T-helper 2 cell treated with Interferon-gamma antibody and Interleukin-4, amounts not matched to agents 100 ng/mL and 5 ng/mL, for 36 hours (primary cell): ENCODE data around the gene DDX23. TPM values are rescaled to one million over a fixed set of nuclear protein-coding genes. Genes with fewer than 3 reads are reported as not detected.

Source experiments
- intact Hi-C: fragments of 100-400 bp; cut with micrococcal nuclease; formaldehyde crosslinking; loops from one replicate; pipeline ENCODE4 v1.15.1; 2023
- total RNA-seq: library from RNA; stranded (reverse); gene quantifications from 2 replicates; pipeline ENCODE4 v1.2.3, GENCODE V29; 2022

Gene DDX23
- total RNA-seq, 1 donor from 2014 or later: 132 TPM

- intact Hi-C loops: no loop called here
Measured at GRCh38 chr12:48800971-48801370, 51.0 kb downstream of the DDX23 start.

DNA sequence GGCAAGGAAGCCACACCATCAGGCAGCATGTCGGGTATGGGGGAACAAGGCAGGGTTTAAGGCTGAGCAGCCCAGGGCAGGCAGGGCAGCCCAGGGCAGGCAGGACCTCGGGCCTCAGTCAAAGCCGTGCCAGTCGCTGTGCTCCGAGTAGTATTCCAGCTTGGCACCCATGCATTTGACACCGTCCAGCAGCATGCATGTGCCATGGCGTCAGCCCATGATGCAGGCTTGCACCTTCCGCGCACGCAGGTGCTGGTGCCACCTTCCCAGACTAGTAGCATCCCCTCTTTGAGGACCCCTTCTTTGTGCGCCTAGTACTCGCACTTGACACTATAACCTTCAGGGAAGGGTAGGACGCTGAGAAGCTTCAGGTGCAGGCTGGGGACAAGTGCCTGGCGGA is 51.5 kb downstream of the DDX23 start:
- intact Hi-C loops: no loop called here

DNA sequence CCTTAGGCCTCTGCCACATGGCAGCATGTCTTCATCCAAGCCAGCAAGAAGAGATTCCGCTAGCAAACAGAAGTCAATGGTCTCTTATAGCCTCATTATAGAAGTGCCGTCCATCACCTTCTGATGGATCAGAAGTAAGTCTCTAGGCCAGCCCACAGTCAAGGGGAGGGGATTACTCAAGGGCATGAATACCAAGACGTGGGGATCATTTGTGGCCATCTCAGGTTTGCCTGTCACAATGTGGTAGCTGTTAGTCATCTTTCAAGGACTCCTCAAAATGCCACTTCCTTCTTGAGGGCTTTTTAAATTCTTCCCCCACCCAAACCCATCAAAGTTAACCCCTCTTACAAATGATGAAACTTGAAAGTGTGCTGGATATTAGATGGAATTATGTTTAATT is 55.0 kb downstream of the DDX23 start:
- intact Hi-C loops: loop anchor here (1.0 to 5.0 kb wide), 2 partner anchors 115 to 255 kb away; partner anchors contain the start of gene KANSL2

GRCh38 chr12:48795550-48796455 is 56.2 kb downstream of the DDX23 start:
- intact Hi-C loops: loop anchor here (1.0 to 5.0 kb wide), 3 partner anchors 43 to 254 kb away; partner anchors contain the start of gene KANSL2

DNA sequence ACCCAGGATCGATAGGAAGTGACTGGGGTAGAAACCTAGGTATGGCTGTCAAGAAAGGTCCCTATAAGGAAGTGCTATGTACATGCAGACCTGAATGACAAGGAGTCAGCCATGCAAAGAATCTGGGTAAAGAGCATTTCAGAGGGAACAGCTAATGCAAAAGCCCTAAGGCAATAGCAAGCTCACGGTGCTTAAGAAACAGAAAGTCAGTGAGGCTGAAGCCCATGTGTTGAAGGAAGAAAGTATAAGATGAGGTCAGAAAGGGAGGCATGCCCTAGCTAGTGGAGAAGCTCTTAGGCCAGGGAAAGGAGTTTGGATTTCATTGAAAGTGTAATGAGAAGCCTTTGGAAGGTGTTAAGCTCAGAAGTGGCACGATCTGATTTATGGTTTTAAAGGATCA is 57.1 kb downstream of the DDX23 start:
- intact Hi-C loops: loop anchor here (1.0 to 5.0 kb wide), 2 partner anchors 42 to 253 kb away; no protein-coding TSS in a partner anchor

GRCh38 chr12:48793696-48794095 is 58.3 kb downstream of the DDX23 start:
- intact Hi-C loops: no loop called here

GRCh38 chr12:48789858-48790326 is 62.1 kb downstream of the DDX23 start:
- intact Hi-C loops: no loop called here

DNA sequence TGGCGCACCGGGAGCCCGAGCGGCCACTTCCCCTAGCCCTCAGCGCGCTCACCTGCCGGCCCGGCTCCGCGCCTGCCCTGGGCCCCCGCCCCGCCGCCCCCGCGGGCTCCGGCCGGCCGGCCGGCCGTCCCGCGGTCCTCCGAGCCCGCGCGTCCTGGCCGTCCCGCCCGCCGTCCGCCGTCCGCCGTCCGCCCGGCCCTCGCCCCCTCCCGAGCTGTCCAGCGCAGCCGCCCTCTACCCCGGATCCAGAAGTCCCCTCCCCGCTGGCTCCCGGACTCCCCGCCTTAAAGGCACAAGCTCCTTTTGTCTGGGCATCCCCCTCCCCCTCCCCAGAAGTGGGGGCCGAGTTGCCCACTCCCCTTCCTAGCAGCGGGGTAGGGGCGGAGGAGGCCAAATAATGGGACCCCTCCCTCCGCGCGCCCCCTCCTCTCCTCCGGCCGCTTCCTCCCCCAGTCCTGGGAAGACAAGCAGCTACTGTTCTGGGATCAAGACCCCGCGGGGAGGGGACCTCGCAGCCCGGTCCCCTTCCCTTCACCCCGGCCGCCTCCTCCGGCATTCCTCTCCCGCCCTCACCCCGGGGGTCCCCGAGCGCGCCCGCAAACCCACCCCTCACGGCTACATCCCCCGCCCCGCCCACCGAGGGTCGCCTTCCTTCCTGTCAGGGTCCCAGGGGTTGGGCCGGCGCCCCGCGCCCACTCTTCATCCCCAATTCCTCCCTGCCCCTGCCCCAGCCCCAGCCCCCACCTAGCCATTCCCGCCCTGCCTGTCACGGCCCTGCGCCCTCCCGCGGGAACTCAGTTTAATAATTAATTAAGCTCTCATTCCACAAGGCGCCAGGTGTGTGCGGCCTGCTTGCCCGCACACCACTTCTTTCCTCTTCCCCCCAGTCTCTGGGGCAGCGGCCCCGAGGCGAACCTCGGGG is 62.8 kb downstream of the DDX23 start, which contains the start of gene ADCY6:
TSS of gene ADCY6 (minus strand) at position 236 of the 922 bp plus-strand sequence. CDS start 5,655 bp downstream, outside the sequence.
- intact Hi-C loops: no loop called here

- intact Hi-C loops: no loop called here
Measured at GRCh38 chr12:48788524-48788853, 63.5 kb downstream of the DDX23 start.

- intact Hi-C loops: no loop called here
Measured at GRCh38 chr12:48787791-48788523, 64.0 kb downstream of the DDX23 start.

DNA sequence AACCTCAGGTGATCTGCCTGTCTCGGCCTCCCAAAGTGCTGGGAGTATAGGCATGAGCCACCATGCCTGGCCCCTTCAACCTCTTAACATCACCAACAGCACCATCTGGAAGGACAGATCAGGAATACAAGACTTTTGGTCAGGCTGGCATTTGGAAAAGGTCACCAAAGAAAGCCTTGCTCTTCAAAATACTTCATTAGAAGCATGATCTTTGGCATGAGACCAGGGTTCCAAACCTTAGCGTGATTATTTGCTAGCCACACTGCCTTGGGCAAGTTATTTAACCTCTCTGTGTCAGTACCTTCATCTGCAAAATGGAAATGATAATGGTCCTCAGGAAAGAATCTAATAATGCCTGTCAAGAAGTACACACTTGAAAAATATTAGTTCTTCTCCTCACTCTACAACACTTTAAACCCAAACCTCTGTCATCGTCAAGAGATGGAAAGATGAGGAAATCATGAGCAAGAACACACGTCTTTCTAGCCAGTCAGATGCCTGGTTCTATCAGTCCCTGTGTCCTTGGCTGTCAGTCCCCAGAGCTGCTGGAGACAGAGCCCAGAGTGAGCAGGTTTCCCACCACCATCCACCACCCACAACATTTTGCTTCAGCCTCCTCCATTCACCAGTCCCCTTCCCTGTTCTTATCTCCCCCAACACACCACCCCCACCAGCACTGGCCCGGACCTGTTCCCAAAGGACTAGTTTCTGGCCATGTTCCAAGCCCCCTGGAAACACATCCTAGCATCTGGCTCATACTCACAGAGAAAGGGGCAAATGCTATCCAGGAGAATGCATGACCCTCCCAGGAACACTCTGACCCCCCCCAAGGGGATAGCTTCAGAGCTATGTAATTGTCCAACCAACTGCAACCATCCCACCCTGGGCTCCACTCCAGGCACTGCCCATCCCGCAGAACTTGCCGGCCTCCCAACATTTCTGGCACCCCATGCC is 65.1 kb downstream of the DDX23 start:
- intact Hi-C loops: no loop called here

GRCh38 chr12:48783432-48783831 is 68.5 kb downstream of the DDX23 start:
- intact Hi-C loops: no loop called here

DNA sequence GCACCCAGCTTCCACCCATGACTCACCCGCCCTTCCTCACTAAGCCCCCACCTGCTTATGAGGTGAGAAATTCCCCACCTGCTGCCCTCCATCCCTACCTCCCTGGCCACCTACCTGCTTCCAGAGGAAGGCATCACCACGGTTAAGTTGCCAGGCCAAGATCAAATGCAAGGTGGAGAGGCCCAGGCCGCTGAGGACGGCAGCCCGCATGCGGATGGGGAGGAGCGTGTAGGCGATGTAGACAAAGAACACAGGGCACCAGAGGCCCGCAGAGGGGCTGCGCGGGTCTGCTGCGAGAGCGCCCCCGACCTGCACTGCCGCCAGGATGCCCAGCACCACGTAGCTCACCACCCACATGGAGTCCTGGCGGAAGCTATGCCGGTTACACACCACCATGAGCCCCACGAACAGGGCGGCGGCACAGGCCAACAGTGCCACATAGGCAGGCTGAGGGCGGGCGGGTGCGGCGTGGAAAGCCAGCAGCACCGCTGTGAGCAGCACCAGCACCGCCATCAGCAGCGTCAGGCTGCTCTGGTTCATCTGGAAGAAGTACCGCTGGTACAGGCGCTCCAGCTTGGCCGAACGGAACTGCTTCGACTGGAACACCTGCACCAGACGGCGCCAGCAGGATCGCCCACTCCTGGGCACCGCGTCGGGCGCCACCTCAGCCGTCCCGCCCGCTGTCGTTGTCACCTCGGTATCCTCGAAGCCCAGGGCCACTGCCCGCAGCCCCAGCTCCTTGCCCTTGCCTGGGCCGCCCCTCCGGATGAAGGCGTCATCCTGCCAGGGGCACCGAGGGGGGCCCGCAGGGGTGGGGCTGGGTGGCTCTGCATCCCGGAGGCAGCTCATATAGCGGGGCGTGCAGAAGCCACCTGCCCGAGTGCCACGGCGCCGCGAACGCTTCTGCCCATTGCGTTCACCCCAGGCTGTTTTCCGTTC is 69.2 kb downstream of the DDX23 start:
- intact Hi-C loops: no loop called here

DNA sequence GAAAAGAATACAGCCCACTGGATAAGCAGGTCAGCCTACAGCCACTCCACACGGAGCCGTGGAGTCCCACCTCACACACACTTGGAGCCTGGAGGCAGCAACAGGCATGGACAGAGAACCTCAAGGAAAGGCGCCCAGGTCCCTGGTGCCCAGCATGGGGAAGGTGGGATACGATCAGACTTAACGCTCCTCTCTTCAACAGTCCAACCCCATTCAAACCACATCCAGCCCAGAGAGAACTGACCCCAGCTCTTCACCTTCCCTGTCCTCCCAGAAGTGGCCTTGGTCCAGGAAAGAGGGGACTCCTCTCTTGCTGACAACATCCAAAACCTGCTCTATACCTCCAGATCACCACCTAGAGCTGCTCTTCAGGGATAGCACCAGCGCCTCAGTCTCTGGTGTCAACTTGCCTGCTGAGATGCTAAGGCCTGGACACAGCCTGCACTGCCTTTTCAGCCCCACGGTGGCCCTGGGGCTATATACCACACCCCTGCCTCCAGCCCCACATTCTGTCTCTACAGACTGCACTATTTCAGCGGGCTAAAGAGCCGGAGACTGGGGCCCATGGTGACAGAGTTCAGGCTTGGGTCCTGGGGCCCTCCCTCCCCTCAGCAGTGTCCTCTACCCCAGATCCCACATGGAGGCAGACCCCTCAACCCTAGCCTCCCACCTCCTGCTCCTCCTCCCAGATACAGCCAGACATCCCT is 70.1 kb downstream of the DDX23 start:
- intact Hi-C loops: no loop called here

GRCh38 chr12:48780381-48781025 is 71.5 kb downstream of the DDX23 start:
- intact Hi-C loops: no loop called here

DNA sequence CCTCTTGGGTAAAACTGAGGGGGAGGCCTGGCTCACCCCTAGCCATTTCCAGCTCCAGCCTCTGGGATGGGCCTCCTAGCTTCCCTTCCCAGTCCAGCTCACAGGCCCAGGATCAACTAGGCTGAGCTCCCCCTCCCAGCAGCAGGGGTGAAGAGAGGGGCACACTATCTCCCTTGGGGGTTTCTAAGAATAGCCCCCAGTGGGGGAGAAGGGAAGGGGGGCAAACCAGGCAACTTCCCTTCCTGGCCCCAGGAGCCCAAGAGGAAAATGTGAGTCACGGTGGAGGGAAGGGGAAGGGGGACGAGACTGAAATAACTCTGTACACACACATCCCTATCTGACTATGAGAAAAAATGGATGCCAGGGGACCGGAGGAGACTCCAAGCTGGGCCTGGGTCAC is 72.1 kb downstream of the DDX23 start:
- intact Hi-C loops: no loop called here
